Activated CD4-positive, alpha-beta T cell treated with anti-CD3 and anti-CD28 coated beads, Interleukin-2, amount 10 ng/mL, durations not matched to agents 24 days and 14 days (primary cell): Measurements from ENCODE around the gene MYH7. TPM values are rescaled to one million over a fixed set of nuclear protein-coding genes. Genes with fewer than 3 reads are reported as not detected.

Source experiments
- DNase-seq: peaks from one replicate; pipeline ENCODE4 v3.0.0; 2022
- H3K27ac Mint-ChIP-seq: one replicate; pipeline ENCODE4 v1.8.0; 2022; ENCODE audit warnings: mild to moderate bottlenecking, mixed read lengths
- H3K27me3 Mint-ChIP-seq: one replicate; pipeline ENCODE4 v1.8.0; 2022; ENCODE audit warnings: mixed read lengths
- H3K36me3 Mint-ChIP-seq: one replicate; pipeline ENCODE4 v1.8.0; 2022; ENCODE audit warnings: low read depth, mild to moderate bottlenecking, mixed read lengths
- H3K4me1 Mint-ChIP-seq: one replicate; pipeline ENCODE4 v1.8.0; 2021; ENCODE audit warnings: mixed read lengths
- H3K4me3 Mint-ChIP-seq: one replicate; pipeline ENCODE4 v1.8.0; 2022; ENCODE audit warnings: mild to moderate bottlenecking, moderate library complexity, mixed read lengths
- H3K9me3 Mint-ChIP-seq: one replicate; pipeline ENCODE4 v1.8.0; 2021; ENCODE audit warnings: mixed read lengths
- intact Hi-C: fragments of 100-400 bp; cut with micrococcal nuclease; formaldehyde crosslinking; loops from one replicate; pipeline ENCODE4 v1.15.1; 2023
- total RNA-seq: library from RNA; stranded (reverse); gene quantifications from 2 replicates; pipeline ENCODE4 v1.2.3, GENCODE V29; 2022

MYH7 gene
- total RNA-seq, 1 donor from 2014 or later, result not detected

DNA sequence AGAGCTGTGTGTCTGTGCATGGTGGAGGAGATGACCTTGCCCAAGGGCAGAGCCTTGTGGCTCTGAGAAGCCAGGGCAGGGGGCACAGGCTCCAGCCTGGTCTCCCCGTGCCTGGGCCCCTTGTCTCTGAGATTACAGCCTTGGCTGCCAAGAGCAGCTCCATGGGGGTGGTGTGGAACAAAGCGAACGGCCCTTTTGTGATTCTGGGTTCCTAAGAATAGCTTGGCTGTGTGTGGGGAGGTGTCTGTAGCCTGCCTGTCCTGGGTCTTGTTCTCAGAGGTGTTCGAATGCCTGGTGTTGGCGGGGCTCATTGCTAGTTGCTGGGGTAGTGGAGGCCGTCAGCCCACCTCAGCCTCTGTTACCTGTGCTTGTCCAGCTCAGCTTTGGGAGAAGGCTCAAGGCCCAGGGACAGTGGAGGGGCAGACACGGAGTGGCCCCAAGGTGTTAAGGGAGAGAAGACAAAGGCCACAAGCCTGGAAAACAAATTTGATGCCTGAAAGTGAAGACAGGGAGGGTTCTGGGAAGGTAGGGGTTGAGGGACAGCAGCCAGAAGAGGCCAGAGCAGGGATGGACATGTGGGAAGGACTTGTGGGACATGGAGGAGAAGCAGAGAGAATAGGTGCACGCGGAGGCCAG, 7.4 kb upstream of the MYH7 start:
- Mint-ChIP-seq H3K36me3 (no peaks in the 10 kb centered on the region), H3K9me3 (no peaks in the 10 kb centered on the region), H3K4me1 (peaks cover 7% of the 10 kb centered on the region), H3K27ac (no peak overlapping the region), H3K4me3 (no peak overlapping the region), H3K27me3 (peaks cover 2% of the 10 kb centered on the region)
- intact Hi-C loops, result no loop called here
- DNase-seq, result no peak

DNA sequence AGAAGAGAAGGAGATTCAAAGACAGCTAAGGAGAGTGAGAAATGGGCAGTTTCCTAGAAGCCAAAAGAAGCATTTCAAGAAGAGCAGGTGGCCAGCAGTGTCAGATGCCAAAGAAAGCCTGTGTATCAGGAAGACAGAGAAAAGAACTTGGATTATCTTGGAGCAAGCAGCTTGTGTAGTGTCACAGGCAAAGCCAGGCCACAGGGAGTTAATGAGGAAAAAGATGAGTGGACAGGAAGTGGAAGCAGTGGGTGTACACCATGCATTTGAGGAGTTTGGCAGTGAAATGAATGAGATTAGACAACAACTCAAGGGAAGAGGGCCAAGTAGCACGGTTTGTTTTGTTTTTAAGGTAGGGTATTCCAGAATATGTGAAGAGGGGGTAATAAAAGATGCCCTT, 5.6 kb upstream of the MYH7 start:
- Mint-ChIP-seq H3K4me1 (peaks cover 2% of the 10 kb centered on the region), H3K27ac (no peak overlapping the region), H3K36me3 (no peaks in the 10 kb centered on the region), H3K27me3 (peaks cover 2% of the 10 kb centered on the region), H3K4me3 (no peak overlapping the region), H3K9me3 (no peaks in the 10 kb centered on the region)
- intact Hi-C loops, result no loop called here
- DNase-seq, result no peak

DNA sequence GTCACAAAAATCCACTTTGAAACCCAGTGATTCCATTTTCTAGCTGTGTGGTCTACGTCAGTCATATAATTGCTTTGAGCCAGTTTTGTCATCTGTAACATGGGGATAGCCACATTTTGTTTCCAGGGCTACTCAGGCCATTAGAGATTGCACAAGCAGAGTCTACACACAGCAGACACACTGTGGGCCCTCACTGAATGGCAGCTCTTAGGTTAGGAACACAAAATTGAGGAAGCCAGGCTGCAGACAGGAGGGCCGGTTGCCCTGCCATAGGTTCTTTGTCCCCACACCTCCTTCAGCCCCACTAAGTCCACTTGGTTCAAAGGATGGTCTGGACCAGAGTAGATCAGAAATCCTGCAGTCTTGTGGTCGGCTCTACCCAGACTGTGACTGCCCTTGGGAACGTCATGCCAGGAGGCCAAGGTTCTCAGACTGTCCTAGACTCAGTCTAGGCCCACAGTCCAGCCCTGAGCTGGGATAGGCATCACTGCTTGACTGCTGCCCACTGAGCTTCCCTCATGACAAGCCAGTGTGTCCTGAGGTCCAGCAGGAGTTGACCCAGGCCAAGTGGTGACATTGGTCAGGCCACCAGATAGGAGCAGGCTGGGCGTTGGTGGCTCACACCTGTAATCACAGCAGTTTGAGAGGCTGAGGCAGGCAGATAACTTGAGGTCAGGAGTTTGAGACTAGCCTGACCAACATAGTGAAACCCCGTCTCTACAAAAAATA, 3.8 kb upstream of the MYH7 start:
- no peaks in the 10 kb centered on the region for H3K36me3 Mint-ChIP-seq
- no peak overlapping the region for H3K4me3 Mint-ChIP-seq
- no peak overlapping the region for H3K27ac Mint-ChIP-seq
- no peaks in the 10 kb centered on the region for H3K27me3 Mint-ChIP-seq
- intact Hi-C loops, result no loop called here
- H3K4me1 Mint-ChIP-seq, result peaks cover 2% of the 10 kb centered on the region
- no peak for DNase-seq
- H3K9me3 Mint-ChIP-seq, result no peaks in the 10 kb centered on the region

DNA sequence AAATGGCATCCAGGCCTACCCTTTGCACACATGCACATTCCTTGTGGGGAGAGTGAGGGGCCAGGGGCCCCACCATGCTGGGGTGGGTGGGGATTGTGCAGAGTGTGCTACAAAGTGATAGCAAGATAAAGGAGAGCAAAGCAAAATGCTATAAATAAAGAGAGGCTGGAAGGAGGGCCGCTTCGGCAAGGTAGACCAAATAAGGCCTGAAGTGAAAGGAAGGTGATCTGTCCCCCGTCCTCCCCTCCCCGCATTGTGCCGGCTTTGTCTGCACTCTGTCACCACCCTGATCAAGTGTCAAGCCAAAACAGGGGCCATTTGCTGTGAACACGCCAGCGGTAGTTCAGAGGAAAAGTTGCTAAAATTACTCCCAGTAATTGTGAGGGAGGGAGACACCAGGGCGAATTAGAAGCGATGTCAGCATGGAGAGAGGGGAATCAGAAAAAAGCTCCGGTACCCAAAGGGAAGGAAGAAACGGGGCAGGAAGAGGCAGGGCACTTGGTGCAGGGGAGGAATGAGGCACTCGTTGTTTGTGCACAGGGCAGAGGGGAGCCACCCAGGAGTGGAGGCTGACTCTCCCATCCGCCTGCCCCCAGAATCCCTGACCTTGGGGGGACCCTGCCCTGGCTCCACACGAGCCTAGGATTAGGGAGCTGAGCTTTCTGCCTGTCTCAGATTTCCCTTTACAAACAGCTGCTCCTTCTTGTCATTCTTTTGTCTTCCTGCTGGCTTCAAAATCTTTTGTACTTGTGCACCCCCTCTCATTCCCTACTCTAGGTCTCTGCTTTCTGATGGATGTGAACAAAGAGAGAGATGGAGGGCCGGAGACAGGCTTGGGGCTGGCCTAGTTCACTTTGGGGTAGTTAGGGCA, 2.9 kb upstream of the MYH7 start:
- no peak overlapping the region for H3K27ac Mint-ChIP-seq
- intact Hi-C loops, result no loop called here
- no peak for DNase-seq
- H3K4me1 Mint-ChIP-seq, result peaks cover 2% of the 10 kb centered on the region
- H3K27me3 Mint-ChIP-seq, result no peaks in the 10 kb centered on the region
- H3K36me3 Mint-ChIP-seq, result no peaks in the 10 kb centered on the region
- no peaks in the 10 kb centered on the region for H3K9me3 Mint-ChIP-seq
- no peak overlapping the region for H3K4me3 Mint-ChIP-seq

DNA sequence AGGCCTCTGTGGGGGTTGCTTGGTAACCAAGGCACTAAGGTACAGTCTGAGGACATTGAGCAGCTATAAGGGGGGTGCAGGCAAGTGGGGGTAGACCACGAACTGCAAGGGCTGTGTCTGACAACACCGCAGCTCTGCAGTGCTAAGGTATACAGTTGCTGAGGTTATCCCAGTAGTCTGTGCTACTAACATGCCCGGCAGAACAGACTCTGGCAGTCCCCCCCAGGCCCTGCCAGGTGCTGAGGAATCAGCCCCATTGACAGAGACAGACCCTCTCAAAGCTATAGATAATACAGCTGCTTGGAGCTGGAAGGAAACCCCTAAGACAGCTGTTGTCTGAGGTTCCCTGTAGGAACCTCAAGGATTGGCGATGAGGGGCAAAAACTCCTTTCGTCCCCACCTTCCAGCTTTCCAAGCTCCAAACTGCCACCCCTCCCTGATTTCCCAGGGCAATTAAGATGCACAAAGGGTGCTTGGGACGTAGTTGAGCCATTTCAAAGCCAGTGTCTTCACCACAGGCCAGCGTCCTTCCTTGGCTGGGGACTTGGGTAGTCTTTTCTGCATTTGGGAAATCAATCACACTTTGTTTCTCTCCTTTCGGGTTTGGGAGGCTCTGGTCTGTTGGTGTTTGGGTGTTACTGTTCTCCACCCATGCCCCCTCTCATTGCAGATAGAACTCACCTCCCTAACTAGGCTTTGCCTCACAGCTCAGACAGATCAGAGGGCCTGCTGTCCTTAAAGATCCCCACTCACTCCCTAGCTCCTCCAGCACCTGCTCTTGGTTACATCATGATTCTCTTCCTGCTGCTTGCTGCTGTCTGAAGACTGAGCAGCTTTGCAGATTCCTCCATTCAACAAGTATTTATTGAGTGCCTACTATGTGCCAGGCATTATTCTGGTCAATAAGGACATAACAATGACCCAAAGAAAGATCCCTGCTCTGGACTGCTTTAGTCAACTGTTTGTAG, 2.0 kb upstream of the MYH7 start:
- Mint-ChIP-seq H3K4me1 (peaks cover 2% of the 10 kb centered on the region), H3K36me3 (no peaks in the 10 kb centered on the region), H3K27me3 (peaks cover 2% of the 10 kb centered on the region), H3K27ac (no peak overlapping the region), H3K9me3 (no peaks in the 10 kb centered on the region), H3K4me3 (no peak overlapping the region)
- DNase-seq, result no peak
- intact Hi-C loops, result no loop called here

DNA sequence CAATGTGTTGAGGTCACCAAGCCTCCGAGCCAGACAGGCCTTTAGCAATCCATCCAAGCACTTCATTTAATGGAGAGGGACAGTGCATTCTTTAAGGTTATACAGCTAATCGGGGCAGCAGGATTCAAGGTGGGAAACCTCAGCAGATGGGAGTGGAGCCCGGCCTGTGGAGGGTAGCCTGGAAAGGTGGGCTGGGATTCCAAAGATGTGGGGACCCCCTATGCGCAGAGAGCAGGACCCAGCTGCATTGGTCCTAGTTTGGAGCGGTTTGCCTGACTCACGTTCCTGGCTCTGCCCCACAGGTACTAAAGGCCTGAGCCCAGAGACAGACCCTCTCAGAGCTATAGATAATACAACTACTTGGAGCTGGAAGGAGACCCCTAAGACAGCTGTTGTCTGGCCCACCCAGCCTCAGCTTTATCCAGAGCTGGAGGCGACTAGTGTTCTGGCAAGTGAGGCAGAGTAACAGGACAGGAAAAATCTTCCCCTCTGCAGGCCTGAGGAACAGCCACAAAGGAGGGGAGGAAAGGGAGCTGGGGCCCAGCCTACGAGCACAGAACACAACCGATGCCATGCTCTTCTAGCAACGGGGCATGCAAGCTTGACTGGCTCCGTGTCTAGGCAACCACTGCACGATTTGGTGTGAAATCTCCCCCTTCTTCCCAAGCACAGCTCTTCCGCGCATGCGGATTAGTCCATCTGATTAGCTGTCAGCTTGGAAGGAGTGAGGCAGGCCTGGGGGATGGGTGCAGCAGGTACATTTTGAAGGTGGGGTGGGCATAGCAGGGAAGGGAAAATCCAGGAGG, 1.1 kb upstream of the MYH7 start:
- Mint-ChIP-seq H3K36me3 (no peaks in the 10 kb centered on the region), H3K4me1 (peaks cover 2% of the 10 kb centered on the region), H3K9me3 (no peaks in the 10 kb centered on the region), H3K4me3 (no peak overlapping the region), H3K27ac (no peak overlapping the region), H3K27me3 (peaks cover 2% of the 10 kb centered on the region)
- DNase-seq, result no peak
- intact Hi-C loops, result no loop called here

DNA sequence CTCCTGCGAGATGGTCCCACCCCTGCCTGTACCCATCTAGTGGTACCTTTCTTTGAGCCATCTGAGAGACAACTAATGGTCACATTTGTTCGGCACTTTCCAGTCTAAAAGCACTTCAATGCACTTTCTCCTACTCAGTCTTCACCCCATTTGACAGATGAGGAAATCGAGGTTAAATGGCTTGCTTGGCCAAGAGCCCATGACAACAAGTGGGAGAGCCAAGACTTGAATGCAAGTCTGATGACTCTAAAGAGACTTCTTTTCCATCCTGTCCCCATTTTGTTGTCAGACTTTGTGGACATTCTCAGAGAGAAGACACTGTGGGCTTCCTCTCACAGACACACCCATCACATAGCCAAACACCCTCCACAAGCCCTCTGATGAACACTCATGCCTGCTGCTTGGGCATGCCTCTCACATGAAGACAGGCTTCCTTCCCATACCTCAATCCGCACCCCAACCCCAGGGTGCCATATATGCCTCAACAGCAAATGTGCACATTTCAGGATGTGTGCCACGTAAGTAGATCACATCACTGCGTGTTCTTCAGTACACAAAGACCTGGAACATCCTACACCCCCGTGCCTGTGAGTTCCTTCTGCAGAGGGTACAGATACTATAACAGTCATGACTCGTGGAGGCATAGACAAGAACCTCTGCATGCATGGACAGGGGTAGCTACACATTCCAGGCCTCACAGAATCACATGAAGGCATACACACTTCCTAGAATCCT, 805 bp downstream of the MYH7 start:
- DNase-seq, result no peak
- no peak overlapping the region for H3K4me3 Mint-ChIP-seq
- H3K4me1 Mint-ChIP-seq, result no peaks in the 10 kb centered on the region
- H3K9me3 Mint-ChIP-seq, result no peaks in the 10 kb centered on the region
- H3K27me3 Mint-ChIP-seq, result peaks cover 6% of the 10 kb centered on the region
- H3K36me3 Mint-ChIP-seq, result no peaks in the 10 kb centered on the region
- H3K27ac Mint-ChIP-seq, result no peak overlapping the region
- intact Hi-C loops, result no loop called here

DNA sequence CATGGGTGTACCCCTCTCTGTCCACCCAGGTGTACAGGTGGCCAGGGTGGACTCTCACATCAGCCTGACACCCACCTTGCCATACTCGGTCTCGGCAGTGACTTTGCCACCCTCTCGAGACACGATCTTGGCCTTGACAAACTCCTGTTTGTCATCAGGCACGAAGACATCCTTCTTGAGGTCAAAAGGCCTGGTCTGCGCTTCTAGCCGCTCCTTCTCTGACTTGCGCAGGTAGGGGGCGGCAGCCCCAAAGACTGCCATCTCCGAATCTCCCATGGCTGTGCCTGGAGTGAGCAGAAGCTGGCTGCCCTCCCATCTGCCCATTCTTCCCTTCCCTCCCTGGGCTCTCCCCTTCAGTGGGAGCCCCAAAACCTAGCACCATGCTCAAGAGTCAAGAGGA, 2.0 kb downstream of the MYH7 start:
- DNase-seq, result no peak
- intact Hi-C loops, result no loop called here
- Mint-ChIP-seq H3K4me1 (no peaks in the 10 kb centered on the region), H3K36me3 (no peaks in the 10 kb centered on the region), H3K27me3 (peaks cover 6% of the 10 kb centered on the region), H3K9me3 (no peaks in the 10 kb centered on the region), H3K27ac (no peak overlapping the region), H3K4me3 (no peak overlapping the region)

DNA sequence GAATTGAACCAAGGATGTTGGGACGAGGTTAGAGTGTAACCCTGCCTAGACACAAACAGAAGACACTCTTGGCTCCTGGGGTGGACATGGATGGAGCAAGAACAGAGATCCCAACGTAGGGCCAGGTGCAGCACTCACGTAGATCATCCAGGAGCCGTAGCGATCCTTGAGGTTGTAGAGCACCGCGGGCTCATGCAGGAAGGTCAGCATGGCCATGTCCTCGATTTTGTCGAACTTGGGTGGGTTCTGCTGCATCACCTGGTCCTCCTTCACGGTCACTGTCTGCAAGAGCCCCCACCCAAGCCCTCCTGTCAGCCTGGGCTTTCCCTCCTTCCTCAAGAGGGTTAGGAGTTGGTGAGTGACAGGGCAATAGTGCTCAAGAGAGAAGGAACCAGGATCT, 2.5 kb downstream of the MYH7 start:
- DNase-seq, result no peak
- H3K4me1 Mint-ChIP-seq, result no peaks in the 10 kb centered on the region
- H3K36me3 Mint-ChIP-seq, result no peaks in the 10 kb centered on the region
- no peak overlapping the region for H3K4me3 Mint-ChIP-seq
- intact Hi-C loops, result no loop called here
- H3K27me3 Mint-ChIP-seq, result peaks cover 6% of the 10 kb centered on the region
- H3K27ac Mint-ChIP-seq, result no peak overlapping the region
- no peaks in the 10 kb centered on the region for H3K9me3 Mint-ChIP-seq

DNA sequence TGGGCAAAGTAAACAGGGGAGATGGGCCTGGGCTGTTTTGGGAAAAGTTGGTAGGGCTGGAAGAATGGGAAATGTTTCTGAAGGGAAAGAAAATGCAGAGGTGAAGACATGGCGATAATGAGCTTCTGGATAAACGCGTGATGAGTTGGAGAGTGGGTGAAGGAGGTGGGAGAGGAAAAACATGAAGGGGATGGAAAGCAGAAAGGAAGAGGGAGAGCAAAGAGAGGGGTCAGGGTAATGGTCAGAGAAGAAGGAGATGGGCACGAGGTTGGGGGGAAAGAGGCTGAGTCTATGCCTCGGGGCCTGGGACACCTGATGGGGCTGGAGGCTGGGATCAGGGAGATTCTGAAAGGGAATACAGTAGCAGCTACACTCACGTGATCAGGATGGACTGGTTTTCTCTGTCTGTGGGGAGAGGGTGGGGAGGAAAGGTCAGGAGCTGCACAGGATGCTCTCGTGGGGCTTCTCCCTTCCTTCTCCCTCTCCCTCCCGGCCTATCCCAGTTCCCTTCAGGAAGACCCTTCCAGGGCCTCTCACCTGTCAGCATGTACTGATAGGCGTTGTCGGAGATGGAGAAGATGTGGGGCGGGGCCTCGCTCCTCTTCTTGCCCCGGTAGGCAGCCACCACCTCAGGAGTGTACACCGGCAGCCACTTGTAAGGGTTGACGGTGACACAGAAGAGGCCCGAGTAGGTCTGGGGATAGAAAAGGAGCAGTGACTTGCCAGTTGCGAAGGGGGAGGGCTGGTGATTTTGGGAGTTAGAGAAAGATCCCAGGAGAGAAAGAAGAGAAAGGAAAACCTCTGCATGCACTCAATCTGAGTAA, 3.1 kb downstream of the MYH7 start:
- H3K9me3 Mint-ChIP-seq, result no peaks in the 10 kb centered on the region
- DNase-seq, result no peak
- H3K4me1 Mint-ChIP-seq, result no peaks in the 10 kb centered on the region
- intact Hi-C loops, result no loop called here
- no peak overlapping the region for H3K27ac Mint-ChIP-seq
- no peak overlapping the region for H3K4me3 Mint-ChIP-seq
- no peaks in the 10 kb centered on the region for H3K36me3 Mint-ChIP-seq
- H3K27me3 Mint-ChIP-seq, result peaks cover 6% of the 10 kb centered on the region

DNA sequence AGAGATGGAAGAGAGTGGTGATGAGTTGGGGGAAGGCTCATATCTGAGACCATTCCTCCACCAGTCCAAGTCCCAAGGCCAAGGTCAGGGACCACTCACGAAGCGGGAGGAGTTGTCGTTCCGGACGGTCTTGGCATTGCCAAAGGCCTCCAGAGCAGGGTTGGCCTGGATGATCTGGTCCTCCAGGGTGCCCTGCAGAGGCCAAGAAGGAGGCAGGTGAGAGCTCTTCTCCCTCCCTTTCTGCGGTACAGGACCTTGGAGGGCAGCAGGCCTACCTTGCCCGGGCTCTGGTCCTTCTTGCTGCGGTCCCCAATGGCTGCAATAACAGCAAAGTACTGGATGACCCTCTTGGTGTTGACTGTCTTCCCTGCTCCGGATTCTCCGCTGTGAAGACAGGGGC, 4.0 kb downstream of the MYH7 start:
- intact Hi-C loops, result no loop called here
- Mint-ChIP-seq H3K4me3 (no peak overlapping the region), H3K36me3 (no peaks in the 10 kb centered on the region), H3K27ac (no peak overlapping the region), H3K4me1 (no peaks in the 10 kb centered on the region), H3K27me3 (peaks cover 6% of the 10 kb centered on the region), H3K9me3 (no peaks in the 10 kb centered on the region)
- no peak for DNase-seq

DNA sequence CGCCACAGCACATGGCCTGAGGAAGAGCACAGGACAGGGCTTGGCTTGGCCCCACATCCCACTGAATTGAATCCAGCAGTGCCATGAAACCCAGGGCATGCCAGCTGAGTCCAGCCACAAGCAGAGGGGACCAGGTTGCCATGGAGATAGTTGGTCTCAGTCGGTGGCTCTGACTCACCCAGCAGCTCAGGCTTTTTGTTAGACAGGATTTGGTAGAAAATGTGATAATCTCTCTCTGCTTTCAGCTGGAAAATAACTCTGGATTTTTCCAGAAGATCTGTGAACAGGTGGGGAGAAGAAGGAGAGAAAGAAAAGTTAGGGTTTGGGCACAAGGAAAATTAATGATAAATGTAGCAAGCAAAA, 4.8 kb downstream of the MYH7 start:
- peaks cover 6% of the 10 kb centered on the region for H3K27me3 Mint-ChIP-seq
- H3K4me3 Mint-ChIP-seq, result no peak overlapping the region
- H3K27ac Mint-ChIP-seq, result no peak overlapping the region
- H3K36me3 Mint-ChIP-seq, result no peaks in the 10 kb centered on the region
- no peak for DNase-seq
- H3K9me3 Mint-ChIP-seq, result no peaks in the 10 kb centered on the region
- intact Hi-C loops, result no loop called here
- no peaks in the 10 kb centered on the region for H3K4me1 Mint-ChIP-seq
